Measurements from ENCODE around the gene CDK7. TPM values are rescaled to one million over a fixed set of nuclear protein-coding genes. Genes with fewer than 3 reads are reported as not detected.

CDK7 gene
- total RNA-seq, 6 experiments from 2014 or later, result 6.0 to 10.0 (median 8.1) TPM

DNA sequence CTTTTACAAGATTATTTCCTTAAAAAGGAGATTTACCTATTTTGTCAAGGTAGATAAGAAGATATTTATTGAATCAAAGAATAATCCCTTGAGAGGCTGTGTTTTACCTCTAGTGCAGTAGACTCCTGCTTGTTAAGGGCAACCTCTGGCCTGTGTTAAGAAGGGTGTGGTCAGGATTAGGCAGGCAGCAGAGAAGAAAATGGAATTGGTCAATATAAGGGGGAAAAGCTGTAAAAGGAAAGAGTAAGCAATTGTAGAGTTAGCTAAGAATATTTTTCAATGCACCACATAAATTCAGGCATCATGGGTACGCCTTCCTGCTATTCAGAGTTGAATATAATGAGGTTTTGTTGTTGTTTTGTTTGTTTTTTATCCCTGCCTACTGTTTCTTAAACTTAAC lies 91.7 kb downstream of the CDK7 start:
- Histone ChIP-seq H3K27me3 (no peaks in the 10 kb centered on the region), H3K27ac (no peak overlapping the region), H3K36me3 (peaks cover 0 to 2% (median 0%) of the 10 kb centered on the region in 4 donors), H3K4me1 (peaks cover 0 to 4% (median 0%) of the 10 kb centered on the region in 4 donors), H3K4me3 (no peak overlapping the region), H3K9me3 (no peaks in the 10 kb centered on the region)
- TF ChIP-seq POLR2A (IDR thresholded peaks at IDR 0.05), result no peak
- TF ChIP-seq, protein P1, sequence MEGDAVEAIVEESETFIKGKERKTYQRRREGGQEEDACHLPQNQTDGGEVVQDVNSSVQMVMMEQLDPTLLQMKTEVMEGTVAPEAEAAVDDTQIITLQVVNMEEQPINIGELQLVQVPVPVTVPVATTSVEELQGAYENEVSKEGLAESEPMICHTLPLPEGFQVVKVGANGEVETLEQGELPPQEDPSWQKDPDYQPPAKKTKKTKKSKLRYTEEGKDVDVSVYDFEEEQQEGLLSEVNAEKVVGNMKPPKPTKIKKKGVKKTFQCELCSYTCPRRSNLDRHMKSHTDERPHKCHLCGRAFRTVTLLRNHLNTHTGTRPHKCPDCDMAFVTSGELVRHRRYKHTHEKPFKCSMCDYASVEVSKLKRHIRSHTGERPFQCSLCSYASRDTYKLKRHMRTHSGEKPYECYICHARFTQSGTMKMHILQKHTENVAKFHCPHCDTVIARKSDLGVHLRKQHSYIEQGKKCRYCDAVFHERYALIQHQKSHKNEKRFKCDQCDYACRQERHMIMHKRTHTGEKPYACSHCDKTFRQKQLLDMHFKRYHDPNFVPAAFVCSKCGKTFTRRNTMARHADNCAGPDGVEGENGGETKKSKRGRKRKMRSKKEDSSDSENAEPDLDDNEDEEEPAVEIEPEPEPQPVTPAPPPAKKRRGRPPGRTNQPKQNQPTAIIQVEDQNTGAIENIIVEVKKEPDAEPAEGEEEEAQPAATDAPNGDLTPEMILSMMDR (IDR thresholded peaks at IDR 0.05), result no peak
- intact Hi-C loops (cut with DNase I), result no loop called here
- ATAC-seq (no peak), DNase-seq (no peak)
- 82% methylated on average over 1 of the region's 1 CpG for WGBS (ENCODE audit: insufficient coverage, low coverage, low lambda C conversion rate, missing lambda C conversion rate)

Other genes with a start within 250 kb of the CDK7 start
- 10 to 100 TPM; 18.7 to 29.4 (median 23.4) TPM for gene SLC30A5, start 140.9 kb upstream of the CDK7 start, total RNA-seq
- gene CCNB1, start 67.7 kb upstream of the CDK7 start, total RNA-seq, result 1 to 10 TPM; 1.9 to 5.9 (median 3.7) TPM
- 1 to 10 TPM in 5 of 6 experiments, under 1 TPM in 1; 0.95 to 3.8 (median 1.1) TPM for gene CENPH, start 45.3 kb upstream of the CDK7 start, total RNA-seq
- gene CCDC125, start 97.9 kb downstream of the CDK7 start, total RNA-seq, result 10 to 100 TPM; 12.8 to 19.3 (median 15.1) TPM
- 10 to 100 TPM; 17.5 to 24.1 (median 21.5) TPM for gene AK6, start 134.6 kb downstream of the CDK7 start, total RNA-seq
- gene TAF9, start 134.6 kb downstream of the CDK7 start, total RNA-seq, result 10 to 100 TPM; 15.5 to 33.8 (median 26.0) TPM
- gene RAD17, start 134.9 kb downstream of the CDK7 start, total RNA-seq, result 10 to 100 TPM in 2 of 6 experiments, 1 to 10 TPM in 4; 8.4 to 11.5 (median 9.4) TPM
- gene MARVELD2, start 180.2 kb downstream of the CDK7 start, total RNA-seq, result 10 to 100 TPM; 21.6 to 37.1 (median 26.1) TPM